ENCODE measurements around the gene SRPX.

DNA sequence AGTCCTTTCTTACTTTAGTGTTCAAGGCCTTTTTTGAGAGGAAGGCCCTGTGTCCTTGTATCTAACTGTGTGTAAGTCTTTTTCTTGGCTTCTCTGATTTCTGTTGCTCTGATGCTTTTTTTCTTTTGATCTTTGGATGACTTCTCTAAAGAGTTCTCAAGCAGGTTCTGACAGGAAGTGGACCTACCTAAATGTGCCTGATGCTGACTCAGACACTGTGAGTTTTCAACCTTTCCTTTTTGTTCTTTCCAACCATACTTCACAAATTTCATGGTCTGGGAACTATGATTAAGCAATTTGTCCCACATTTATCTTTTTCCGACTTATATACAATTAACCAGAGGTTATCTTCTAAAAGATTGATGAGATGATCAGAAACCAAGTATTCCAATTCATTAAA lies 117.8 kb downstream of the SRPX start:
- TF ChIP-seq, protein P1, sequence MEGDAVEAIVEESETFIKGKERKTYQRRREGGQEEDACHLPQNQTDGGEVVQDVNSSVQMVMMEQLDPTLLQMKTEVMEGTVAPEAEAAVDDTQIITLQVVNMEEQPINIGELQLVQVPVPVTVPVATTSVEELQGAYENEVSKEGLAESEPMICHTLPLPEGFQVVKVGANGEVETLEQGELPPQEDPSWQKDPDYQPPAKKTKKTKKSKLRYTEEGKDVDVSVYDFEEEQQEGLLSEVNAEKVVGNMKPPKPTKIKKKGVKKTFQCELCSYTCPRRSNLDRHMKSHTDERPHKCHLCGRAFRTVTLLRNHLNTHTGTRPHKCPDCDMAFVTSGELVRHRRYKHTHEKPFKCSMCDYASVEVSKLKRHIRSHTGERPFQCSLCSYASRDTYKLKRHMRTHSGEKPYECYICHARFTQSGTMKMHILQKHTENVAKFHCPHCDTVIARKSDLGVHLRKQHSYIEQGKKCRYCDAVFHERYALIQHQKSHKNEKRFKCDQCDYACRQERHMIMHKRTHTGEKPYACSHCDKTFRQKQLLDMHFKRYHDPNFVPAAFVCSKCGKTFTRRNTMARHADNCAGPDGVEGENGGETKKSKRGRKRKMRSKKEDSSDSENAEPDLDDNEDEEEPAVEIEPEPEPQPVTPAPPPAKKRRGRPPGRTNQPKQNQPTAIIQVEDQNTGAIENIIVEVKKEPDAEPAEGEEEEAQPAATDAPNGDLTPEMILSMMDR (conservative IDR thresholded peaks at IDR 0.05; ENCODE audit: low read length): no peak
- no peak for TF ChIP-seq EZH2phosphoT487 (IDR thresholded peaks at IDR 0.05; ENCODE audit: borderline replicate concordance)

Data from Loucy (cell line).